Prostate gland (tissue), 2 donors: Measurements from ENCODE around the gene NR6A1.

Experiments
- POLR2A ChIP-seq: fragments of 450-650 bp; IDR thresholded peaks from one replicate; pipeline ENCODE4 v1.6.1; 2016; ENCODE audit warnings: antibody characterized with exemption, mild to moderate bottlenecking
- POLR2AphosphoS5 ChIP-seq: sonication (generic); formaldehyde crosslinking; IDR thresholded peaks from one replicate; pipeline ENCODE4 v1.6.1; 2017; ENCODE audit warnings: antibody characterized with exemption
- TF ChIP-seq, protein P1 (sequence below), 4 experiments: fragments of 200-600 bp in 2 of 4; fragments of 450-650 bp in 2 of 4; sonication (generic) in 2 of 4; IDR thresholded peaks; 1 replicate in 3 of 4; 2 replicates in 1 of 4; pipeline ENCODE4 v1.5.1; 2016 to 2019; ENCODE audit warnings: antibody characterized with exemption in 4 of 4, mild to moderate bottlenecking in 2 of 4, moderate library complexity in 2 of 4

DNA sequence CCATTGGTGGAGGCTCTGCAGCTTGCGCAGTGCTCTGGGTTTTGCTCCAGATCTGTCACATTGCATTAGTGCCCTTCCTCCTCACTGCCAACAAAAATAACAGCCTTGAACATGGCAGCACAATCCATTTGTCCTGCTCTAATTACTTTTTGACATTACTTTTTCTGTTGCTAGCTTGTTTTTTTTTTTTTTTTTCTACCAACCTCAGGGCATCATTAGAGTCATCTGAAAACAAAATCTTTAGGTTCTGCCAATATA lies 146.4 kb downstream of the NR6A1 start:
- TF ChIP-seq, protein P1, sequence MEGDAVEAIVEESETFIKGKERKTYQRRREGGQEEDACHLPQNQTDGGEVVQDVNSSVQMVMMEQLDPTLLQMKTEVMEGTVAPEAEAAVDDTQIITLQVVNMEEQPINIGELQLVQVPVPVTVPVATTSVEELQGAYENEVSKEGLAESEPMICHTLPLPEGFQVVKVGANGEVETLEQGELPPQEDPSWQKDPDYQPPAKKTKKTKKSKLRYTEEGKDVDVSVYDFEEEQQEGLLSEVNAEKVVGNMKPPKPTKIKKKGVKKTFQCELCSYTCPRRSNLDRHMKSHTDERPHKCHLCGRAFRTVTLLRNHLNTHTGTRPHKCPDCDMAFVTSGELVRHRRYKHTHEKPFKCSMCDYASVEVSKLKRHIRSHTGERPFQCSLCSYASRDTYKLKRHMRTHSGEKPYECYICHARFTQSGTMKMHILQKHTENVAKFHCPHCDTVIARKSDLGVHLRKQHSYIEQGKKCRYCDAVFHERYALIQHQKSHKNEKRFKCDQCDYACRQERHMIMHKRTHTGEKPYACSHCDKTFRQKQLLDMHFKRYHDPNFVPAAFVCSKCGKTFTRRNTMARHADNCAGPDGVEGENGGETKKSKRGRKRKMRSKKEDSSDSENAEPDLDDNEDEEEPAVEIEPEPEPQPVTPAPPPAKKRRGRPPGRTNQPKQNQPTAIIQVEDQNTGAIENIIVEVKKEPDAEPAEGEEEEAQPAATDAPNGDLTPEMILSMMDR (IDR thresholded peaks at IDR 0.05): no peak
- TF ChIP-seq POLR2AphosphoS5: no peak
- no peak for TF ChIP-seq POLR2A
